Measurements from ENCODE around the gene FBXO28.

GRCh38 chr1:224068458-224069072, 45.3 kb upstream of the FBXO28 start:
- no peak for TF ChIP-seq CTCF (conservative IDR thresholded peaks at IDR 0.05)
- no peak for TF ChIP-seq ZFX (IDR thresholded peaks at IDR 0.05)

Data from C4-2B (cell line).